Measurements from ENCODE around the gene TLR2. TPM values are rescaled to one million over a fixed set of nuclear protein-coding genes. Genes with fewer than 3 reads are reported as not detected.

The TLR2 gene
- total RNA-seq, 1 experiment from 2014 or later = 1.1 TPM

DNA sequence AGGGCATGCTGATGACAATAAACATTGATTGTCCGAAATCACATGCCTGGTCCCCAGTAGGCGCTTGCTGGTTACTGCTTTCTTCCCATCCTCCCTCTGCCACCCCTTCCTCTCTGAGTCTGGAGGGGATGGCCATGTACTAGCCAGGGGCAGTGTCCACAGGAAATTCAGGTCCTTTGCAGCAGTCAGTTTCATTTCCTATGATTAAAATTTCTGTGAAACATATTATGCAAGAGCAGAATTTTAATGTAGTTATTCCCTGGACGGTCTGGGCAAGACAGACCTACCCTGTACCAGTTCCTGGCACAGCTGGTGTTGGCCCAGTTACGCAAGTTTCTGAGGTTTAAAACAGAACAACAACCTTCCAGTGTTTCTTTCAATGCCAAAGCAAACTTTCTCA lies 28.2 kb upstream of the TLR2 start:
- Histone ChIP-seq H3K9me3 (ENCODE audit: low read depth, low read length, poor library complexity, severe bottlenecking) (no peaks in the 10 kb centered on the region), H3K27me3 (replicated peaks; ENCODE audit: insufficient read depth, low read depth, low read length, poor library complexity) (no peaks in the 10 kb centered on the region), H3K27ac (ENCODE audit: low read depth, low read length, poor library complexity, severe bottlenecking) (no peak overlapping the region), H3K4me3 (ENCODE audit: low read depth, low read length, poor library complexity, severe bottlenecking) (no peak overlapping the region), H3K4me1 (ENCODE audit: insufficient read depth, low read length, poor library complexity, severe bottlenecking) (peaks cover 10% of the 10 kb centered on the region), H3K36me3 (ENCODE audit: insufficient read depth, low read length, poor library complexity, severe bottlenecking) (no peaks in the 10 kb centered on the region)
- no TSS peak for BruUV-seq (replicated peaks)
- no peak for DNase-seq (ENCODE audit: low spot score)
- CTCF ChIA-PET = no interaction called here
- TF ChIP-seq, protein P1, sequence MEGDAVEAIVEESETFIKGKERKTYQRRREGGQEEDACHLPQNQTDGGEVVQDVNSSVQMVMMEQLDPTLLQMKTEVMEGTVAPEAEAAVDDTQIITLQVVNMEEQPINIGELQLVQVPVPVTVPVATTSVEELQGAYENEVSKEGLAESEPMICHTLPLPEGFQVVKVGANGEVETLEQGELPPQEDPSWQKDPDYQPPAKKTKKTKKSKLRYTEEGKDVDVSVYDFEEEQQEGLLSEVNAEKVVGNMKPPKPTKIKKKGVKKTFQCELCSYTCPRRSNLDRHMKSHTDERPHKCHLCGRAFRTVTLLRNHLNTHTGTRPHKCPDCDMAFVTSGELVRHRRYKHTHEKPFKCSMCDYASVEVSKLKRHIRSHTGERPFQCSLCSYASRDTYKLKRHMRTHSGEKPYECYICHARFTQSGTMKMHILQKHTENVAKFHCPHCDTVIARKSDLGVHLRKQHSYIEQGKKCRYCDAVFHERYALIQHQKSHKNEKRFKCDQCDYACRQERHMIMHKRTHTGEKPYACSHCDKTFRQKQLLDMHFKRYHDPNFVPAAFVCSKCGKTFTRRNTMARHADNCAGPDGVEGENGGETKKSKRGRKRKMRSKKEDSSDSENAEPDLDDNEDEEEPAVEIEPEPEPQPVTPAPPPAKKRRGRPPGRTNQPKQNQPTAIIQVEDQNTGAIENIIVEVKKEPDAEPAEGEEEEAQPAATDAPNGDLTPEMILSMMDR (conservative IDR thresholded peaks at IDR 0.05; ENCODE audit: low read depth, low read length) = no peak
- no peak for TF ChIP-seq EZH2 (IDR thresholded peaks at IDR 0.05; ENCODE audit: borderline replicate concordance, low read depth, low read length, poor library complexity, severe bottlenecking)
- intact Hi-C loops (cut with micrococcal nuclease; ENCODE audit: unreplicated experiment) = no loop called here
- POLR2A ChIA-PET (ENCODE audit: low non-redundant PET) = no interaction called here

DNA sequence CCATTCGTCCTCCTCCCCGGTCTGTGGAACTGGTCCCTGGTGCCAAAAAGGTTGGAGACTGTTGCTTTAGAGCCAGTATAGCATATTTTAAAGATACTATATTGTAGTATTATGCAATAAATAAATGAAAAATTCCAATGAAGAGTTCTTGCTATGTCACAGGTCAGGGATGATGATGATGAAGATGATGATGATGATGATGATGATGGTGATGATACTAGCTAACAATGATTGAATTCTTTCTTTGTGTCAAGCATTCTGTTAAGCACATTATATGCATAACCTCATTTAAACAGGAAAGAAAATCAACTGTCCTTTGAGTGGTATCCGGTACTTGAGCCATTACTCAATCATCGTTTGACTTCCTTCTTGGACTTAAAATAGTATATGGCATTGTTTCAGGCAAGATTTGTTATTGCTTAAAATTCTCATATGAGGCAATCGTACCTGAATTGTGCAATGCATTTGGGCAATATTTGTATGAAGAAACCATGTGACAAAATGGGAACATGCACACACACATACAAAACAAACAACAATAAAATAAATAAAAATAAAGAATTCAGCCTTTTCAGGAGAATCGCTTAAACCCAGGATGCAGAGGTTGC lies 22.8 kb upstream of the TLR2 start:
- ChIA-PET POLR2A (ENCODE audit: low non-redundant PET) (no interaction called here), CTCF (no interaction called here)
- intact Hi-C loops (cut with micrococcal nuclease; ENCODE audit: unreplicated experiment) = no loop called here
- no peaks in the 10 kb centered on the region for H3K27me3 ChIP-seq (replicated peaks; ENCODE audit: insufficient read depth, low read depth, low read length, poor library complexity)
- no peaks in the 10 kb centered on the region for H3K36me3 ChIP-seq (ENCODE audit: insufficient read depth, low read length, poor library complexity, severe bottlenecking)
- DNase-seq (ENCODE audit: low spot score) = no peak
- no peaks in the 10 kb centered on the region for H3K4me1 ChIP-seq (ENCODE audit: insufficient read depth, low read length, poor library complexity, severe bottlenecking)
- H3K4me3 ChIP-seq (ENCODE audit: low read depth, low read length, poor library complexity, severe bottlenecking) = no peak overlapping the region
- BruUV-seq (replicated peaks) = no TSS peak
- no peak overlapping the region for H3K27ac ChIP-seq (ENCODE audit: low read depth, low read length, poor library complexity, severe bottlenecking)
- H3K9me3 ChIP-seq (ENCODE audit: low read depth, low read length, poor library complexity, severe bottlenecking) = no peaks in the 10 kb centered on the region
- TF ChIP-seq EZH2 (IDR thresholded peaks at IDR 0.05; ENCODE audit: borderline replicate concordance, low read depth, low read length, poor library complexity, severe bottlenecking) = no peak
- TF ChIP-seq, protein P1 (conservative IDR thresholded peaks at IDR 0.05; ENCODE audit: low read depth, low read length) = no peak

DNA sequence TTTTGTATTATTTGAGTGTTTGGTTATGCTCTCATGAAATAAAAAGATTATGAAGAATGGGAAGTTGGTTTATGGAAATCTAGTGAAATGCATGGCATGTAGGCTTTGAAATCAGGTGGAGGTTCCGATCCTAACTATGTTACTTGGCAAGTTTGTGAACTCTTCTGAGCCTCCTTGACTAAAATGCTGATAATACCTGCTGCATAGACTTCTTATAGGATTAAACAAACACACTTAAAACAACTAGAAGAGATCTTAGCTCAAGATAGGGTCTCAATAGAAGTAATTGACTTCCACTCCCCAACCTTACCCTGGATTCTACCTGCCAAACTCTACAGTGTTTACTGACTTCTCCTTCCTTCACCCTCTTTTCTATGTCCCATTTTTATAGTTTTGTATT lies 22.2 kb upstream of the TLR2 start:
- TF ChIP-seq, protein P1 (conservative IDR thresholded peaks at IDR 0.05; ENCODE audit: low read depth, low read length) = no peak
- no peak for TF ChIP-seq EZH2 (IDR thresholded peaks at IDR 0.05; ENCODE audit: borderline replicate concordance, low read depth, low read length, poor library complexity, severe bottlenecking)

More for the DNA sequence above, 22.2 kb upstream of the TLR2 start:
- no peaks in the 10 kb centered on the region for H3K4me1 ChIP-seq (ENCODE audit: insufficient read depth, low read length, poor library complexity, severe bottlenecking)
- intact Hi-C loops (cut with micrococcal nuclease; ENCODE audit: unreplicated experiment) = no loop called here
- no peaks in the 10 kb centered on the region for H3K36me3 ChIP-seq (ENCODE audit: insufficient read depth, low read length, poor library complexity, severe bottlenecking)
- H3K27ac ChIP-seq (ENCODE audit: low read depth, low read length, poor library complexity, severe bottlenecking) = no peak overlapping the region
- no peaks in the 10 kb centered on the region for H3K27me3 ChIP-seq (replicated peaks; ENCODE audit: insufficient read depth, low read depth, low read length, poor library complexity)
- H3K4me3 ChIP-seq (ENCODE audit: low read depth, low read length, poor library complexity, severe bottlenecking) = no peak overlapping the region
- H3K9me3 ChIP-seq (ENCODE audit: low read depth, low read length, poor library complexity, severe bottlenecking) = no peaks in the 10 kb centered on the region
- no TSS peak for BruUV-seq (replicated peaks)
- CTCF ChIA-PET = no interaction called here
- DNase-seq (ENCODE audit: low spot score) = no peak
- POLR2A ChIA-PET (ENCODE audit: low non-redundant PET) = no interaction called here
